Activated CD8-positive, alpha-beta memory T cell treated with anti-CD3 and anti-CD28 coated beads for 48 hours (primary cell): ENCODE results near the gene HOXB4.

Experiments used
- DNase-seq, 3 experiments: peaks; one replicate each; pipeline ENCODE4 v3.0.0-alpha.2; 2020; ENCODE audit warnings: low read depth in 2 of 3, low spot score in 2 of 3

Gene HOXB4

DNA sequence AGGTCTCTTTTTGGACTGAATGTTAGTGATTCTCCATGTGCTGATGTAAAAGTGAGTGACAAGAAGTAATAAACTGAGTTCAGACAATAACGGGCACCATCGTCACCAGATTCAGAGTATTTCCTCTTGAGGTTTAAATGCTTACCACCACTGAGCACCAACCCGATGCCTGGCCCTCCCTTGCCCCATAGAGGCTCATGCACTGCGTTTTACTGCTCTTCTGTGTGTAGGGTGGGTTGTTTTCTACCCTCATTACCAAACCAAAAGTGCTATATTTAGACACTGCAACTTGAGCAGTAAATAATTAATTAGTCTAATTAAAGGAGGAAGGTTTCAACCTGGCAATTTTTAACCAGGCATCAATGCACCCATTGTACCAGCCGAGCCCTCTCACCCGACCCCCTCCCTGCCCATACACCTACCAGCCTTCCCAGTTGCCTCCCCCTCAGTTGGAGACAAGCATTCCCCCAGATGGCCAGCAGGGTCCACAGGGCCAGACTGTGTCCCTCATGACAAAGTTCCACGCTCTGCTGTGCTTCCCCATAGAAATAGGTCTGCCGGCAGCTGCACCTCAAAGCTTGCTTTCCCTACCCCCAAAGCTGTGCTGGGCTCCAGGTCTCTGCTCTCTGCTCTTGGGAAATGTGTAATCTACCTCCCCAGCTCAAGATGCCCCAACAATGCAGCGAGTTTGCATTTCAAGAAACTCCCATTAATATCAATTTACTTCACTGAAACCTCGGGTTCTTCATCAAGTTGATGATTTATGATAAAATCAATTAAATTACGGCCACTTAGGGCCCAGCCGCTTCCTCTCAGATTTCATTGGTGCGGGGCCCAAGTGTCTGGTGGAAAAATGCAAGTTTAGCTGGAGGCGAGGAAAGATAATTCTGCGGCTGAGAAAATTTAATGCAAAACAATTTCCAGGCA, 16.0 kb downstream of the HOXB4 start:
- no peak for DNase-seq

DNA sequence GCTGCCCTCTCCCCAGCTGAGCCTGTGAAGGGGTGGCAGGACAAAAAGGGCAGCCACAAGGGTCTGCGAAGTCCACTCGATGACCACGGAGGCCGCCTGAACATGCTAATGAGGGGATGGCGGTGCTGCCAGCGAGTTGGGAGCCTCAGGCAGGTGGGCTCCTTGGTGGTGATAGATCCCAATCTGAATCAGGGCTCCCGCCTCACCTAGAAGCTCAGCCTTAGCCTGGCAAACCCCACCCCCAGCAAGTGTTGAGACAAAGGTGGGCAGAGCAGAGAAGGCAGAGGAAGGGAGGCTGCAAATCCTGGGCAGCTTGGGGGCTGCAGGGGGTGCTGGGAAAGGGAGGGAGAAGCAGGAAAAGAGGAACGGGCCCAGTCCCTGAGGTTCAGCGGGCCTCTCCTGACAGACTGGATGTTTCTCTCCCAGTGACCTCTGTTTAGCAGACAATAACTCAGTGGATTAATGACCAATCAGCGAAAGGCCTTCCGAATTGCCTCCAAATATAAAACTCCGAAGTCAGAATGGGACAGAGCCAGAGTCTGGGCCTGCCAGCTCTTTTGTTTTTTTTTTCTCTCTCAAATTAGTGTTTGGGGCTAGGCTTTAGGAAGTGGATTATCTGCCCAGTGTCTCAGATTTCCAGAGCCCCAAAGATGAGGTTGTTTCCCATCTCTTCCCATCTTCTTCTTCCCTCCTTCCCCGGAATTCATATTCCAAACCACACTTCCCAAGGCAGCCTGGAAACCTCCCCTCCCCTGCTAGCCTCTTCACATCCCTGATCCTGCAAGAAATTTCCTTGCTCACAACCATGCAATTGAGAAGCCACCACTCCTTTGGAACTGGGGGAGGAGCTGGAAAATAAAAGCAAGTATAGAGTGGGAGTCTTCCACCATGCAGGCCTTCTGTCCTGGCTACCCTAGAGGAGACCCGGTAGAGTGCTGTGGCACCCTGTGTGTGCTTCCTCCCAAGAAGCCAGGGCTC, 18.0 kb downstream of the HOXB4 start:
- DNase-seq, result no peak

DNA sequence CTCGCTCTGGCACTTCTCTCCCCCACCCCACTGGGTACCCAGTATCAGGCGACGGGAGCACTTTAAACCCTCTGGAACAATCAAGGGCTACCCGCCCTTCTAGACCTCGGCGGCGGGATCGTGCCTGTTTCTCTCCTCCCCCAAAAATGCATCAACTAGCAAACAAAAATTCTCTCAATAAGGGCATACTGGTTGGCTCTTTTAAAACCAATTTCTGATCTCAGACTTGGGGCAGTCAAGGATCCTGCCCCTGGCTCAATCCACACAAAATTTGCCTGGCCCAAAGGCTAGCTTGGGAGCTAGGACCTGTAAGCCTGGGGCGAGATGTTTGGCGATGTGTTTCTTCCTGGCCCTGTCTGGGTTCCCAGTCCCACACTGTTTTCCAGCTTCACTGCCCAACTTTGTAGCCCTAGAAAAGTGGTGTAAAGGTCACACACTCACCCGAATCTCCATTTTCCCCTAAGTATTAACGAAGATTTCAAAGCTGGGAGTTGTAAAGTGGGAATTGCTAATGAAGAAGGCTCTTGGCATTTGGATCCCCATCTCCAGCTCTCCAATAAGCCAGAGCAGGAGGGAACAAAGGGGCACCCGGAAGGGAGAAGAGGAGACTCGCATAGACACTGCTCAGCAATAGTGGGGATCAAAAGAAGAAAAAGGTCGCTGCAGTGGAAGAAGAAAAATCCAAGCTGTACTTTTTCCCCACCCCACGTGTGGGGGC, 18.9 kb downstream of the HOXB4 start:
- no peak for DNase-seq

DNA sequence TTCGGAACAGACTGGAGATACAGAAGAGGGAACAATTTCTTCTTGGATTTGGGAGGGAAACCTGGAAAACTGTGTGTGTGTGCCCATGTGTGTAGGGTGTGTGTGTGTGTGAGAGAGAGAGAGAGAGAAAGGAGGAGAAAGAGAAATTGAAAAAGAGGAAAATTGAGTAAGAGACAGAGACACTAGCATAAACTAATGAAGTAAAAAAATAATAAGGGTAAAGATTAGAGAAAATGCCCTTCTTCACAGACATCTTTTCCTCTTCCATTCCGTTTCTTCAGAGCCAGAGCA, 19.4 kb downstream of the HOXB4 start:
- DNase-seq, result no peak

DNA sequence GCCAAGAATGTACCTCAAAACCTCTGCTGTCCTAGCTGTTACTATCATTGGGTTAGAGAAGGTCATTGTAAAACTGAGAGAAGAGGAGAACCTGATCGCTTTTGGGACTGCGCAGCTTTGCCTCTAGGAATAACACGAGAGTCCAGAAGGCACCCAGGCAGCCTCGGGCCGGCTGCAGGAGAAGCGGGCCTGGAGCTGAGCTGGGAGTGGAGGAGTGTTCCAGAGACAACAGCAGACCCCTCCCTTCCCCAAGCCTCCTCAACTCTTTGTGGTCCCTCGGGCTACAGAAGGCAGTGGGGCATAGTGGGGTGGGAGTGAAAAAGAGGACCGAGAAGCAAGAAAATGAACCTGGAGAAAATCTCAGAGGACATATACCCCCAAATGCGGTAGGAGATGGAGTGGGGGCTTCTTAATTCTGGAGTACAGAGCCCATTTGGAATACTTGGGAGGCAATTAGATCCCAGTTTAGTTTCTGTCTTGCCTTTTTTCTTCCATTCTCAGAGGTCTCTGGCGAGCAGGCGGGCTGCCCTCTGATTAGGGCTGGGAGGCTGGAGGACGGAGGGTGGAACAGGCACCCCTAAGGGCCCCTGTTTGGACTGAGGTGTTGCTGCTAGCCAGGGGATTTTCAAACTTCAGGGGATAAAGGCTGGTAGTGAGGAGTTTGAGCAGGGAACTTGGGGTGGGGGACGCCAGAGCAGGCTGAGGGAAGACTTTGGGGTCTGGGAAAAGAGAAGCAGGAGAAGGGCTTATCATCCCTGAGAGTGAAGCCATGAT, 19.9 kb downstream of the HOXB4 start:
- DNase-seq, result no peak

DNA sequence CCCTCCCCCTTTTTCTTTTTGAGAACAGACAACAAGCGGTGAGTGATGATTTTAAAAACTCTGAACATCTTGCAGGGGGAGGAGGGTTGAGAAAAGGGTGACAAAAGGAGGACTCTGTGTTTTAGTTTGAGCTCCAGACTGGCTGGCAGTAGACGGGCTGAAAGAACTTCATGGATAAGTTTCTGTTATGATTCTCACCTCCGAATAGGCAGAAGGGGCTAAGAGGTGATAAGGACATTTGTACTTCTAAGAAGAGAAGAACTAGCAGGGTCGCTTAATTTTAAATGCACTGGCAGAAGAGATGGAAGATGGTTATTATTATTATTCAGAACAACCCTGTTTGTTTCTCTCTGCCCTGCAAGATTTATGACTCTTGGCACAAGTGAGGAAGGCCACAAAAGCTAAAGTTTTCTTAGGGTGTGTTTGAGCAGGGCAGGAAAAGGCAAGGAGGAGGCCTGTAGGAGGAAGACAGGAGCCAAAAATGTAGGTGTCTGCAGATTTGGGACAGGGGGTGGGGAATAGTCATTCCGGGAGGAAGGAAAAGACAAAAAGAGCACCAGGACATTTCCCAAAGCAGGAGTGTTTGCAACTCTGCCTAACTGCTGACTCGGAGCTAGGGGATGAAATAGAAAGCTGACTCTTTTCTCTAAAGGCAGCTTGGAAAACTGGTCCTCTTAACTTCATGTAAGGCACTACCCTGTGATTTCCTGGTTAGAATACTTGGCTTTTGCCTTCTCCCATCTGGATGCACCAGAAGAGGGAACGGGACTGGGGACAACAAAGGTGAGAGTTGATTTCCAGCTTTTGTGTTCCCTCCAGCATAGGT, 21.4 kb downstream of the HOXB4 start:
- no peak for DNase-seq

DNA sequence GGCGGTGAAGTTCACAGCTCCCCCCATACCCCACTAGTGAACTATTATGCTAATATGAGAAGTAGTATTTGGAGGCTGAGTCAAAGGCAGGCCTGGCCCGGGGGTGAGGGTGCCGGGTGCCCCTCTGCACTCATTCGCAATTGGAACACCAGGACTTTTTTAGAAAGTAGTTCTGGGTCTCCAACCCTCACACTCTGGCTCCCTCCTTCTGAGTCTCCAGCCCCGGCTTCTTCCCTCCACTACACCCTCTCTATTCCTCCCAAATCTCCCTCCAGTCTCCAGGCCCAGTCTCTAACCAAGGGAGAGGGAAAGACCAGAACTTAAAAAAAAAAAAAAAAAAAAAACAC, 21.9 kb downstream of the HOXB4 start:
- no peak for DNase-seq

DNA sequence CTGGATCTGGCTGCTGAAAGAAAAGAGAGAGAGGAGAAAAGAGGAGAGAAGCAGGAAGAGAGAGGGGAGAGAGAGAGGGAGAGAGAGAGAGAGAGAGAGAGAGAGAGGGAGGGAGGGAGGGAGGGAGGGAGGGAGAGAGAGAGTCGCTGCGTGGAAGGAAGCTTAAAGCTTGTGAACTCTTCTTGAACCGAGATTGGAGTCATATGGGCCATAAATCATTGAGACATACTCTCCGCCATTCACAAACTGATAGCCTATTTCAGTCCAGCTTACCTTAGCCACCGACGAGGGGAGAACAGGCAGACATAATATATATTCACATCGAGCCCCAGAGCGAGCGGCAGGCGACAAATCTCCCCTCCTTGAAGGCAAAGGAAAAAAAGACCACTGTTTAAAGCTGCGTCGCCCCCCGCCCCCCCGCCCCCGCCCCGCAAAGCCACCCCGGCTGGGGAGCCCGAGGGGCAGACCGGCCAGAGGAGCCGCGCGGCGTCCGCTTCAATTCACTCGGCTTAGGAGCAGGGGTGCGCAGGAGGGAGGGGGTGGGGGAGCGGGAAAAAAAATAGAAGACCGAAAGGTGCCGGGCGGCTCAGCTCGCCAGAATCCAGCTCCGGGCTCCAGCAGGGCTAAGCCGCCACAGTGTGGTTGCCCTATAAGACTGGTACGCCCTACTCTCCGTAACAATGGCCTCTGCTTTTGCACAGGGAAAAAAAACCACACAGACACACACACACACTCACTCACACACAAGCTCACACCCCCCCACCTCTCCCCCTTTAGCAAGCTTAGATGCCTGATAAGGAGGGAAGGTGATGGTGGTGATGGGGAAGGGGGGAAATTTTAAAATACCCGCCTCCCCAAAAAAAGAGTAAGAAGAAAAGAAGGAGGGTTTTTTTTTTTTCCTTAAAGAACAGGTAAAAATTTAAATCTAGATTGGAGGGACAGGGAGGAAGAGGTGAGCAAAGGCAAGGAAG, 22.6 kb downstream of the HOXB4 start:
- DNase-seq, result no peak

DNA sequence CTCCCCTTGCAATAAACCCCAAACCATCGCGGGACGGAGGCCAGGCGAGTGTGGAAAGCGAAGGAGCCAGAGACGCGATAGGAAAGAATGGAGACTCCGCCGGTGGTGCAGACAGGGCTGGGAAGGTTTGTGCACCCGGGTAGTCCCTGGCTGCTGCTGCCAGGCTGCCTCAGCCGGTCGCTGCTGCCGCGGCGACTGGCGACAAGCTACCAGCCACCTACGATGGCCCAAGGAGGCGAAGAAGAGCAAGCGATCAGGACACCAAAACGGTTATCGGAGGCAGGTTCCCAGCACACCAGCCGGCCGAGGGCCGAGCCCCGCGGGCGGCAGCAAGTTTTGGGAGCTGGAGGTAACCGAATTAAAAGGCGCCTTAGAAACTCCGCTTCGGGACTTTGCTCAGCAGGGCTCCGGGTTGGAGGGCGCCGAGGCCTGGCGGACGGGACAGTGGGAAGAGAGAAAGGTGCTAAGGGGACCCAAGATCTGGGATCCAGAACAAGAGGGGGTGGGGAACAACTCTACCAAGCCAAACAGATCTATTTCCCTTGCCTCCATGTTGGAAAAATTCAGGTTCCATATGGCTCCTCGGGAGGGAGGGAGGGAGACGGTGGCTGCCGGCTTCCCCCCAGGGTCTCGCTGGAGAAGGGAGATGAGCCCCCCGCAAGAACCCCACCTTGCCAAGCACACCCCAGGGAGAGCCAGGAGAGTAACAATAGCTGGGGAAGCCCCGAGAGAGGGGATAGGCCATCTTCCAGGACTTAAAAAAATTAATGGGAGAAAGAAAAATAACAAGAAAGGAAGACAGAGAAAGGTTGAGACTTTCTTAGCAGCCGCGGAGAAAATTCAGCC, 23.5 kb downstream of the HOXB4 start:
- no peak for DNase-seq

DNA sequence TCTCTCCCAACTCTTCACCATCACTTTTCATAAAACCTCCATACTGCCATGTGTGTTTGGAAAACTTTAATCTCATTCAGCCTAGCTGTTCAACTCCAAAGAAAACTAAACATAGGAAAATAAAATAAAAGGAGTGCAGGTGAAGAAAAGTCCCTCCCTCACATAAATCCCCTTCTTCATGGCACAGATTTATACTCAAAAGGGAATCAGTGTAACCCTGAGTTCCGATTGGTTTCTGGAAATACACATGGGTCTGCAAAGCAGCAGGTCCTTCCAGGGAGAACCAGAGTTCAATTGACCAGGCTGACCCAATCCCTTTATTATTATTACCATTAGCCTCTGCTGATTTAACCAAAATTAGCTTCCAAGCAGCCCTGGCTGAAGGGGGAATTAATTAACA, 24.3 kb downstream of the HOXB4 start:
- no peak for DNase-seq

DNA sequence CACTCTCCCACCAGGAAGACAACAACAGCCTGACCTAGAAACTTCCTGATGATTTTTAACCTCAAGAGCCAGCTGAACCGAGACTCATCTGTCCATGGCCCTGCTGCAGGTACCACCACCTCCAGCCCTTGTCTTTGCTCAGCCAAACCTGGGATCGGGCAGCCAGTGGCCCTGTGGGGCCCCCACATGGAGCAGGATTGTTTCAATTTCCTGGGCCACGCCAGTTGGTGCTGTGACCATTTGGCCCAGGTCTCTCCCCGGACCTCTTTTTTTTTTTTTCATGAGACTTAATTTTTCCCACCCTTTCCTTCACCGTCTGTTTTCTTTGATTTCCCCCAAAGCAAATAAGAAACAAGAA, 25.0 kb downstream of the HOXB4 start:
- no peak for DNase-seq

DNA sequence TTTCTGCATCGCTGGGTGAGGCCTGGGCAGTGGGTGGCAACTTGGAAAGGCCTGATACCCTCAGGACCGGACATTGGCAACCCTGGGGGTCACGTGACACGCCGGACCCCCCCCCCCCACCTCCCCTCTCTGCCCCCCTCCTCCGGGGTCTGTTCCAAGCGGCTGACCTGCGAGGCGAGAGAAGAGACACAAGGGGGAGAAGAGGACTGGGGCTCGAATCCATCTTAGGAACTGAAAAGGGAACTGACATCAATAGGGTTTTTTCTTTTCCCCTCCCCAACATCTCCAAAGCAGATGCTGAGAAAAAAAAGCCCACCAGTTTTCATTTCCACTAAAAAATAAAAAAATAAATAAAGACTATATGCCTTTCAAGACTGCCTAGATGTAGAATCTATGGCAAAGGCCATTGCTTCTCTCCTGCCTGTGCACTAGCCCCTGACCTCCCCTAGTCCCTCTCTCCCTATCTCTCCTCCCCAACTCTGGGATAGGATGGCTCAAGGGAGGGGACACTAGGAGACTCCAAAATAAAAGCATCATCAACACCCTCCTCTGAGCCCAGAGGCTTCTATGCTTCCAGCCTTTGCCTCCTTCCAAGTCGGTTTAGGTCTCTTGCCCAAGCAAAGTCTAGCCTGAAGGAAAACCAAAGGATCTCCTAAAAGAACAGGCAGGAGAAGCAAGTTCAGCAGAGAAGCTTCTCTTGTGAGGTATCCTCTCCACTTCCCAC, 25.5 kb downstream of the HOXB4 start:
- no peak for DNase-seq

DNA sequence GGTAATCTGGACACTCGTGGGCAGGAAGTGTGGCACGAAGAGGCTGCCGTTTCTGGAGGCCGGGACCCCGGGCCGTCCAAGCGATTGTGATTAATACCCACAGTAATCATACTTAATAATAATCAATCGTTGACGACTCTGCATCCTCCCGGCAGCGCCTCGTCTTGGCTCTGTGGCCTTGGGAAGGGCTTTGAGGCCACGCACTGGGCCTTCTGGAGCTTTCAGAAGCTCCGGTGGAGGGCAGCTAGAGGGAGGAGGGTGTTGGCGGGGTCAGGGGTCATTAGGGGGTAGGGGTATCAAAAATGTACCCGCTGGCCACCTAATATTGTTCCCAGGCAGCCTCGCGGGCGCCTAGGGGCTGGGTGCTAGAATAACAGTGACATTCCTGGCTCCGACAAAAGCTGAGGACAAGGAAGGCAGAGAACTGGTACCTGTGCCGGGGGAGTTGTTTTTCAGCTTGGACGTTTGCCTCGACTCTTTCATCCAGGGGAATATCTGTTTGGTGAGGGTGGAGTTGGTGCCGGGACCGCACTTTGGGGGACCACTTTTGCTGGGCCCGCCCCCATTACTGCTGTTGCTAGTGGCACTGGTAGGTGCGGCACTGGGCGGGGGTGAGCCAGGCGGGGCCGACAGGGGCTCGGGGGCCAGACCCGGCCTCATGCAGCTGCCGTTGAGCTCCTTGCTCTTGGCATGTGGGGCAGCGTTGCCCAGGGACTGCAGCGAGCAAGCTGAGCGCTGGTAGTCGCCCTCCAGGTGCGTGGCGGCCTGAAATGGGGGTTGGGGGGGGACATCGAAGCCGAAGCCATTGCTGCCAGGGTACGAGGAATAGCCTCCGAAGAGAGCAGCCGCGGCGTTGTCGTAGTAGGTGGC, 26.3 kb downstream of the HOXB4 start:
- DNase-seq, result no peak

DNA sequence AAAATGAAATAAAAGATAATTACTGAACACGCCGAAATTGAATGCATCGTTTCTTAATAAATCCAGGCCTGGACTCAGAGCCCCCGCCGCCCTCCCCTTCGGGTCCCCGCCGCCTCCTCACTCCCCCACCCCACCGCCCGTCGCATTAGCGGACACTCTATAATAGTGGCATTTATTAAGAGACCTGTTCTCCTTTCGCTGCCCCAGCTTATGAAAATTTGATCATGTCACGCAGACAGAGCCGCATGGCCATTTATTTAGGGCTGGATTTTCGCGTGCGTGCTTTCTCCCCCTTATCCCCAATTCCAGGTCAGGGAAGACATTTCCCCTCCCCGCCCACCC, 27.0 kb downstream of the HOXB4 start:
- no peak for DNase-seq

DNA sequence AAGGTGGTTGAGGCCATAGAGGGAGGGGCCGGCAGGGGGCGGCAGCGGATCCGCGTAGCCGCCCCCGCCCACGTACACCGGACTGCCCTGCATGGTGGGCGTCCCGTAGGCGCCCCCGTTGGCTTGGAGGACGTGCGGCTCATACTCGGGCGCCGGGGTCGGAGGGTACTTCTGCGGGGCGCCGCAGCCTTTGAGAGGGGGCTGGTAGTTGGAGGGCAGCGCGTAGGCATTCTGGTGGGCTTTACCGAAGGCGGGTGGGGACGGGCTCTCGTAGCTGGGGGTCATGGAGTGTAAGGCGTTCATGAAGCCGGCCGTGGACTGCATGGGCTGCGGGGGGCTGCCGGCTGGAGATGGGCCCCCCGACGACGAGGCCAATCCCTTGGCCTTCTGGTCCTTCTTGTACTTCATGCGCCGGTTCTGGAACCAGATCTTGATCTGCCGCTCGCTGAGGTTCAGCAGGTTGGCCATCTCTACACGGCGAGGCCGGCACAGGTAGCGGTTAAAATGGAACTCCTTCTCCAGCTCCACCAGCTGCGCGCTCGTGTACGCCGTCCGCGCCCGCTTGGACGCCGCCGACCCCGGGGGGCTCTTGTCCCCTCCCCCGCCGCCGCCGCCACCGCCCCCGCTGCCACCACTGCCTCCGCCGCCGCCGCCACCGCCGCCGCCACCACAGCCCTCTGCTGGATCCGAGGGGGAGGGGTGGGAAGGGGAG, 27.5 kb downstream of the HOXB4 start:
- no peak for DNase-seq

DNA sequence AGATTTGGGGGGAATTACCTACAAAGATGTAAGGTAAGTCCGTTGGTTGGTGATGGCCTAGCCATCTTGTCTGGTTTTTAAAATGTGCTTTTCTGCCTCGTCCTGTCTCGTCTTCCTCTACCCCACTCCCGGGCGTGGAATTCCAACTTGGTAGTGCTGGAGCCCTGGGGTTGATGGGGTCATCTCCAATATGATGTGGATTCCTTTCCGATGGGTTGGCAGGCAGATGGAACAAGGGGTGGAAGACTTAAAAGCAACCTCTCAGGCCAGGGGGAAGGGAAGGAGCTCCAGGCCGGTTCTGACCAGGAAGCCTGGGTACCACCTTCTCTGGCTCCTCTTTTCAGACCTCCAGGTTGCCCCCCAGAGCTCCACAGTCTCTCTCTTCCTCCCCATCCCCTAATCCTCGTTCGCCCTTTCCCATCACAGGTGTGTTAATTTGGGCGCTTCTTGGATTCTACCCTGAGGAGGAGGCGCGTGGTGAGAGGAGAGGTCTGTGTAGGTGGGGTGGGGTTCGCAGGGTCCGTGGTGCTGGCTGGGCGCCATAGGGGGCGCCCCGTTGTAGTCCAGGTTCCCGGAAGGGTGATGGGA, 28.1 kb downstream of the HOXB4 start:
- DNase-seq, result no peak
